Fibroblast of the aortic adventitia (primary cell): ENCODE results near the gene RTTN. TPM values are rescaled to one million over a fixed set of nuclear protein-coding genes. Genes with fewer than 3 reads are reported as not detected.
"Not testable (repeated sequence)": the region's sequence is repeated elsewhere in the genome, so short reads cannot be mapped to it uniquely, and the experiment has no call there.

Experiments
- DNase-seq: peaks from one replicate; pipeline ENCODE4 v3.0.0-alpha.2; 2010; ENCODE audit warnings: low read depth
- H3K4me3 ChIP-seq: 2 replicates; pipeline ENCODE4 v1.5.1; 2011; ENCODE audit warnings: low read depth, mild to moderate bottlenecking, control low read depth, low read length, moderate library complexity
- total RNA-seq: library from RNA; depleted of rRNA; stranded (reverse); fragments of >200 nt; gene quantifications from 2 replicates; pipeline ENCODE4 v1.2.3, GENCODE V29; 2012; ENCODE audit warnings: low replicate concordance
- TF ChIP-seq, protein P1 (sequence below): IDR thresholded peaks from 2 replicates; pipeline ENCODE4 v1.5.1; 2011; ENCODE audit warnings: mild to moderate bottlenecking, low read length, control low read depth, inconsistent platforms; ENCODE audit not compliant: insufficient read depth

Gene RTTN, protein sequence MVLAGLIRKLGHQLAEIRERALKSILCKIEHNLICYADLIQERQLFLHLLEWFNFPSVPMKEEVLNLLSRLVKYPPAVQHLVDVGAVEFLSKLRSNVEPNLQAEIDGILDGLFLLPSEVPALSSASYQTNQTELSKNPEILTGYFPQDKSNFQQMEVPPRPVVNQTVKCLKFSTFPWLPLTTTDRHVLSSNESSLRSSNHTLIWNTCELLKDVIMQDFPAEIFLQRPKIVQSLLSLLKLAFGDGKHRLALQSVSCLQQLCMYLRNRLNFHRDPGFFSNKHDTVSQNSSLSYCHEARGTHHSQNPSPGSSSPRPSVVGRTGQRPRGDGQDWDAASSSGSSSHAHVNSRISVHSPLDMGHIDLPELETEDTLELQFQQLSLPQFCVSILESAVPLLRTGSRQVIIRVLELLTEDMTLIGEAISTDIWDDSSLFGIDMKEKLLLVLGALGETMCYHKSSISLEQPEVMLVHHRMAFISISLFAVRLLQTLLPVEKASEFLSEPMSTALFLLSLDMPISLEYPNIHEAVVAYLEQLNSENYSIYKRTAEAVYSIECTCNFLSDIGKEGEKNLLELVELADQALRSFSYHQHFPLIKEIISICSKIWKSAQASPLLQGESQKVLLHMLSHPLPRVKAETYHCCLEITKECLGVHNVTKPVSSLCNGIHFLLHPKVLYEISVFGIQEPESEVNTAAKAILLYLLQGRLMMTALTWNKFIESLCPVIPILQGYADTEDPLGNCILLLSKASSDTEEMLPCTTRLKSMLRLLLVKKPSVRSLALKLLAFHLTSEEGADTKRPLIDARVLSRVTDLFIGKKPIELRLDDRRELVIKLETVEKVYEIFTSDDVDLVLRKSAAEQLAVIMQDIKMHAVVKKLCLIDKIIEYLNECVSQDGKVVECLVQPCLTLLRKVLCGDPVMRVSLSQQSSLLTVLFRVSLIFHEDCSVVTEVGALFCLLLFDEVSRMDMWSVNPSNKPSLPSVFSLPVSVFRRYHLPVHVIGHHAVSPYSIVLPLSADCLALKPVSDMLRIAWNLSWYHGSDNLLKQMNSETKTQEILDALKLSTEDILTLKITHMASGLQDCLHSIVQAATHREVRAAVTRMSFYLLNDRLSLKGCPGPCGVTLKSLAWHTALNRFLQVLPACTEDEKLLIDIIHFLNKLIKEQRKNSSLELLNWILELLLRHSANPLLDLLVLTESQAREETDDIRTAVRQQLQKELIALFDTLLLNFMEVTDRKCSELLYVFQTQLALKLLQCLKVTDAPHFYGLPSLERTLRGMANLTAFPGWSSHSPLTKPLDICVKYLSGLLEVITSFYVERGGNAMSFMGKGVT (N-terminal part only)
- total RNA-seq, result 14.0 and 38.6 TPM in 2 replicates

GRCh38 chr18:70205421-70206397 is at the start of gene RTTN:
Gene RTTN, minus strand, starts transcription at chr18:70205687. Its CDS starts 29 bp downstream, at chr18:70205658.
- peak within 1 kb of the TSS; percentile 87 for H3K4me3 ChIP-seq
- DNase-seq, result peak; percentile 96
- TF ChIP-seq, protein P1, sequence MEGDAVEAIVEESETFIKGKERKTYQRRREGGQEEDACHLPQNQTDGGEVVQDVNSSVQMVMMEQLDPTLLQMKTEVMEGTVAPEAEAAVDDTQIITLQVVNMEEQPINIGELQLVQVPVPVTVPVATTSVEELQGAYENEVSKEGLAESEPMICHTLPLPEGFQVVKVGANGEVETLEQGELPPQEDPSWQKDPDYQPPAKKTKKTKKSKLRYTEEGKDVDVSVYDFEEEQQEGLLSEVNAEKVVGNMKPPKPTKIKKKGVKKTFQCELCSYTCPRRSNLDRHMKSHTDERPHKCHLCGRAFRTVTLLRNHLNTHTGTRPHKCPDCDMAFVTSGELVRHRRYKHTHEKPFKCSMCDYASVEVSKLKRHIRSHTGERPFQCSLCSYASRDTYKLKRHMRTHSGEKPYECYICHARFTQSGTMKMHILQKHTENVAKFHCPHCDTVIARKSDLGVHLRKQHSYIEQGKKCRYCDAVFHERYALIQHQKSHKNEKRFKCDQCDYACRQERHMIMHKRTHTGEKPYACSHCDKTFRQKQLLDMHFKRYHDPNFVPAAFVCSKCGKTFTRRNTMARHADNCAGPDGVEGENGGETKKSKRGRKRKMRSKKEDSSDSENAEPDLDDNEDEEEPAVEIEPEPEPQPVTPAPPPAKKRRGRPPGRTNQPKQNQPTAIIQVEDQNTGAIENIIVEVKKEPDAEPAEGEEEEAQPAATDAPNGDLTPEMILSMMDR, result no peak

DNA sequence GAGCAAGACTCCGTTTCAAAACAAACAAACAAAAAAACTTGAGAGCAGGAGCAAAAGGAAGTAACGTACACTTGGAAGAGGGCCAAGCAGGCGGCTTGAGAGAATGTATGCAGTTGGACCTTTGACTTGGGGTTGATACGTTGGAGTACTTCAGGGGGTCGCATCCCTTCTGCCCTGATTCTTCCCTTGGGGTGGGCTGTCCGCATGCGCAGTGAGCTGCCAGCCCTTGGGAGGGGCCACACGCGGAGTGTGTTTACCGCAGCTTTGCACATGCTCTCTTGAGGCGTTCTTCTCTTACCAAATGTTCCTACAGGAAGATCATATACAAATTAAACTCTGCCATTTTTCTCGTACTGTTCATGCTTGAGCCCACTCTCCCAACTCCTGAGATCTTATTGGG is 45.3 kb upstream of the RTTN start:
- TF ChIP-seq, protein P1, result no peak
- no peak overlapping the region for H3K4me3 ChIP-seq
- no peak for DNase-seq

DNA sequence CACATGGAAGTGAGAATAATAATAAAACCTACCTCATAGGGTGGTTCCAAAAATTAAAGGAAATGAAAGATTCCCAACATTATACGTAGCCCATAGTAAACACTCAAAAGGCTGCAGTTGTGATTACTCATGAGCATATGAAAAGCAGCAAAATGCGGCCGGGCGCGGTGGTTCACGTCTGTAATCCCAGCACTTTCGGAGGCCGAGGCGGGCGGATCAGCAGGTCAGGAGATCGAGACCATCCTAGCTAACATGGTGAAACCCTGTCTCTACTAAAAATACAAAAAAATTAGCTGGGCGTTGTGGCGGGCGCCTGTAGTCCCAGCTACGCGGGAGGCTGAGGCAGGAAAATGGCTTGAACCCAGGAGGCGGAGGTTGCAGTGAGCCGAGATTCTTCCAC is 44.4 kb upstream of the RTTN start:
- not testable (repeated sequence) for H3K4me3 ChIP-seq, DNase-seq

- no peak overlapping the region for H3K4me3 ChIP-seq
- peak; percentile 38 for DNase-seq
- TF ChIP-seq, protein P1, result no peak
These were observed 43.6 kb upstream of the RTTN start for GRCh38 chr18:70249118-70249517.

GRCh38 chr18:70246061-70246466 is 40.6 kb upstream of the RTTN start:
- H3K4me3 ChIP-seq, result peak overlapping the region; percentile 6
- DNase-seq, result peak; percentile 54
- TF ChIP-seq, protein P1, result no peak

DNA sequence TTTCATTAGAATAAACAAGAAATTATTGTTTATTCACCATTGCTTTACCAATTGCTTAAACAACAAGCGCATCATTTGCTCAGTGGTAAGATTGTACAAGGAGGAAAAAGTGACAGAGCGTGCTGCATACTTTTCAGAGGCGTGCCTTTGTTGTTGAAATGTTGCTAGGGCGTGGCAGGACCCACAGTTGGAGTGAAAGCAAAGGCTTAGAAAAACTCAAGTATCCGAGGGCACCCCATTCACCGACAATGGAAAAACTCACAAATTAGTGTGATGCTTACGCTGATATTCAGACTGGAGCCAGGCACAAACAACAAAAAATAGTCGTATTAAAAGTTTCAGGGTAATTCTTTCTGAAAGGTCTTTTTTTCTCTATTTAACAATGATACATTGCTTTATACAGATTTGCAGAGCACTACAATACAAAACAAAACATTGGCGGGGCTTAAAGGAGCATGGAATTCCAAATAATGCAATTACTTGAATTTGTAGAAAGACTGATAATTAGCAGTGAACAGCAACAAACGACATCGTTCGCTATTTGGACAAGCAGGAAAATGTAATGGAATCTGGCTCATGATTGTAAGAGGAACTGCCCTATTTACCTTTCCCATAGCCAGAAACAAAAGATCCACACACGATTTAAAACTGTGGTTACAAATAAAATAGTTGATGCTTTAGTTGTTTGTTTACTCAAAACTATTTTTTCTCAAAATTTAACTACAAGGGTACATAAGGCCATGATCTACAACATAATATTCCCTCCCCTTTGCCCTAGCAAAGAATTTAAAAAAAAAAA is 37.8 kb upstream of the RTTN start:
- peak; percentile 12 for DNase-seq
- no peak overlapping the region for H3K4me3 ChIP-seq
- TF ChIP-seq, protein P1, result no peak

GRCh38 chr18:70236921-70237320 is 31.4 kb upstream of the RTTN start:
- H3K4me3 ChIP-seq, DNase-seq: not testable (repeated sequence)
